ENCODE data around the gene SLX4IP.

Gene SLX4IP

GRCh38 chr20:10466325-10466724 lies 31.2 kb downstream of the SLX4IP start:
- no peak for TF ChIP-seq CTCF (IDR thresholded peaks at IDR 0.05; ENCODE audit: insufficient read depth, low read depth, low read length, missing control alignments)
- no peak overlapping the region for H3K4me3 ChIP-seq (ENCODE audit: low read depth, low read length)
- no peak for DNase-seq (ENCODE audit: low read depth)

GRCh38 chr20:10466855-10467254 lies 31.8 kb downstream of the SLX4IP start:
- no peak for TF ChIP-seq CTCF (IDR thresholded peaks at IDR 0.05; ENCODE audit: insufficient read depth, low read depth, low read length, missing control alignments)
- no peak overlapping the region for H3K4me3 ChIP-seq (ENCODE audit: low read depth, low read length)
- no peak for DNase-seq (ENCODE audit: low read depth)

GRCh38 chr20:10467681-10468339 lies 32.7 kb downstream of the SLX4IP start:
- H3K4me3 ChIP-seq (ENCODE audit: low read depth, low read length): no peak overlapping the region
- no peak for TF ChIP-seq CTCF (IDR thresholded peaks at IDR 0.05; ENCODE audit: insufficient read depth, low read depth, low read length, missing control alignments)

GRCh38 chr20:10468340-10468845 lies 33.3 kb downstream of the SLX4IP start:
- TF ChIP-seq CTCF (IDR thresholded peaks at IDR 0.05; ENCODE audit: insufficient read depth, low read depth, low read length, missing control alignments): no peak
- no peak overlapping the region for H3K4me3 ChIP-seq (ENCODE audit: low read depth, low read length)
- no peak for DNase-seq (ENCODE audit: low read depth)

More at GRCh38 chr20:10467681-10468339, 32.7 kb downstream of the SLX4IP start:
- DNase-seq (ENCODE audit: low read depth): no peak

GRCh38 chr20:10469056-10469455 lies 34.0 kb downstream of the SLX4IP start:
- no peak overlapping the region for H3K4me3 ChIP-seq (ENCODE audit: low read depth, low read length)
- TF ChIP-seq CTCF (IDR thresholded peaks at IDR 0.05; ENCODE audit: insufficient read depth, low read depth, low read length, missing control alignments): no peak
- no peak for DNase-seq (ENCODE audit: low read depth)

GRCh38 chr20:10469599-10469998 lies 34.5 kb downstream of the SLX4IP start:
- peak; percentile 49 for DNase-seq (ENCODE audit: low read depth)
- no peak overlapping the region for H3K4me3 ChIP-seq (ENCODE audit: low read depth, low read length)
- peak; percentile 25 for TF ChIP-seq CTCF (IDR thresholded peaks at IDR 0.05; ENCODE audit: insufficient read depth, low read depth, low read length, missing control alignments)

GRCh38 chr20:10470276-10470675 lies 35.2 kb downstream of the SLX4IP start:
- no peak for DNase-seq (ENCODE audit: low read depth)
- H3K4me3 ChIP-seq (ENCODE audit: low read depth, low read length): no peak overlapping the region
- no peak for TF ChIP-seq CTCF (IDR thresholded peaks at IDR 0.05; ENCODE audit: insufficient read depth, low read depth, low read length, missing control alignments)

Data from GM12865 (cell line).